Stimulated activated CD8-positive, alpha-beta memory T cell treated with anti-CD3 and anti-CD28 coated beads, Interleukin-7, amount 100 ng/mL, for 4 hours (primary cell): ENCODE results near the gene MRPS21.
A peak's percentile ranks its signal among the peaks of the same experiment; 100 is the strongest.

Experiments used
- DNase-seq, 2 donors: peaks; one replicate each; pipeline ENCODE4 v3.0.0-alpha.2; 2020; ENCODE audit warnings: low read depth in 2 of 2

Gene MRPS21

DNA sequence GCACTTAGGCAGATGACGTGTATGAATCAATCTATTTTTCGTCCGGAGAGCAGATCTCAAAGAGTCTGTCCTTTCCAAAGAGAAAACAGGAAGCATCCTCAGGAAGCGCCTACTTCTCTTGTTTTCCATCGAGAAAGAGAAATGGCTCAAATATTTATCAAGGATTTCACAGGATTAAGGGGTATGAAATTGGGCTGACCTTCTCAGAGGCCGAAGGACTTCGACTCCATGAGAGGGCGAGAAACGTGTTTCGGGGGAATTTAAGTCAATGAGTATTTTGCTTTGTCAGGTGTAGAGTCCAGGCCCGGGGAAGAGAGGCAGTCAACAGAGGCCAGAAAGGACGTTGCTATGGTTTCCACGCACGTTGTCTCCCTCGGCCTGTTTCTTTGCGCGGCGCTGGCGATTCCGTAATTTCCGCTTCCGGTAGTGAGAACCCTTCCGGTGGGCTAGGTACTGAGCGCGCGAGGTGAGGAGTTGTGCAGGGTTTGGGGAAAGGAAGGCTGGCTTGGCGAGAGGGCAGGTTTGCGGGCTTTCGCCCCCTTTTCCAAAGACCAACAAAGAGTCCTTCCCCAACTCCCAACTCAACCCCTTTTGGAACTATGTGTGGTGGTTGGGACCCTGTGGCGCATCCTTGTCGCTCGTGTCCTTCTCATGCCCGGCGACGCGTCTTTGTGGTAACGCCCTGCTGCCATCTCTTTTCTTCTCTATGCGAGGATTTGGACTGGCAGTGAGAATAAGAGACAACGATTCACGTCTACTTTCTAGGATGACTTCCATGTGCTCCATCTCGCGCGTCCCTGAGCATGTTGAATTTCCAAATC is at the start of gene MRPS21:
Gene MRPS21 (plus strand): TSS at position 429 of the 821 bp plus-strand sequence. CDS start 506 bp downstream, outside the sequence.
- DNase-seq = peak; percentile 78 to 80

DNA sequence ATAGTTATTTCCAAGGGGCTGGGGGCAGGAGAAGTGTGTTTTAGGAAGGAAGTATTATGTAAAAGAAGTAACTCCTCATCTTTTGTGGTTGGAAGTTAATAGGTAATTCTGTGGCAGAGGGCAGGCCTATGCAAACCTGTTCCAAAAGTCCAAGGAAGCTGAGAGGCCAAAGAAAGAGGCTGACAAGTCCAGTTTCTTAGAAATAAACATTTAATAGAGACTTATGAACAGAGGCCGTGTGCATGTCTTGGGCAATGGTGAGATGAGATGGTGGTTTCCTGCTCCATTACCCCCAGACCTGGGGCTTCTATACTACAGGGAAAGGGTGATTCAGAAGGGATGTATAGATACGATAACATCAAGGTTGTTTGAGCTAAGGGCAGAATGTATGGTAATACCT is 43.7 kb upstream of the MRPS21 start:
- no peak for DNase-seq

DNA sequence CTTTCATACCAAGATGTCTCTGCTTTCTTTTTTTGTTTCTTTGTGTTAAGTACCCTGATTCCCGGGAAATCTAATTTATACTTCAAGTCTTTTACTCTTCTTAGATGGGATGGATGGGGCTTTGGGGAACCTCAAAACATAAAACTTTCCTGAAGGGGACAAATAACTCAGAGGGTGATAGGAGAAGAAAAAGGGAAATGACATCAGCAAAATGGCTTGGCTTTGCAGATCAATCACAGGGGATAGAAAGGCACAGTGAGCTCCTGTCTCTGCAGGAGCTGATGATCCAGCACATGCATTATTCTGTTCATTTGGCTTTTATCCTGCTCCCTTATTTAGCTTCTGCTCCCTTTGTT is 37.5 kb upstream of the MRPS21 start:
- no peak for DNase-seq

- no peak for DNase-seq
These were observed 36.9 kb upstream of the MRPS21 start for GRCh38 chr1:150256554-150257341.

- DNase-seq = no peak
These were observed 35.8 kb upstream of the MRPS21 start, which contains the start of gene CA14 for GRCh38 chr1:150257624-150258585. Gene CA14 (plus strand): TSS chr1:150257774. CDS start chr1:150258129, 355 bp downstream.

- DNase-seq = no peak
These were observed 34.4 kb upstream of the MRPS21 start for GRCh38 chr1:150259217-150259616.

DNA sequence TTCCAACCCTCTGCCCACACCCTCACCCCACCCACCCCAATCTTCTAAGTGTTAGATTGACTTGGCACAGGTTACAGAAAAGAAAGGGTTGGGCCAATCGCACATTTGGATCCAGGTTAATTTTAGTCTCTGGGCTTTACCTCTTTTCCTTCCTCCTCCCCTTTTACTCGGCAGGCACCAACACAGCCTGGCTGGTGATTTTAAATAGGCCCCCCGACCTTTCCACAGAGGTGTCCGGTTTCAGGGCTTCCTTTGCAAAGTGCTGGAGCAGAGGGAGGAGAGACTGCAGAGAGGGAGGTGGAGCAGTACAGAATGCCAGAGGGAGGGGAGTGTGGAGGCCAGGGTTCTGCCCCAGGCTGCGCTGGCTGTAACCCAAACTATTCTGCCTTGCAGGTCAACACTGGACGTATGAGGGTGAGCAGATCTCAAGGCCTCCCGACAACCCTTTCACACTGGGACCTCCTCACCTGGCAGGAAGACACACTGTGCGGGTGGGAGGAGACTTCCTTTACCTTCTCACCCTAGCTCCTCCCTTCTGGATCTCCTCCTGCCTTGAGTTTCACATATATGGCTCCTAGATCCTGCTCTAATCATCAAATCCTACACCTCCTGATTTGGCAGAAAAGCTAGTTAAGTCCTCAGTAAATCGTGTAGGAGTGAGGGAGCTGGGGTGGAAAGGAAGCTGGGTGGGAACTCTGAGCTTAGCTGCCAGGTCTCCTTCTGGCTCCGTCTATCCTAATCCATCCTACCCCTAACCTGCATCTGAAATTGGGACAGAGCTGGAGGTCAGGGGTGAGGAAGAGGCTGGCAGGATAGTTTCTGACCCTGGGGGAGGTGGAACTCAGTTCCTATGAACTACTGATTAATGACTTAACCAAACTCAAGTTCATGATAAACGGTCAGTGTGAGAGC is 33.6 kb upstream of the MRPS21 start:
- DNase-seq = no peak

DNA sequence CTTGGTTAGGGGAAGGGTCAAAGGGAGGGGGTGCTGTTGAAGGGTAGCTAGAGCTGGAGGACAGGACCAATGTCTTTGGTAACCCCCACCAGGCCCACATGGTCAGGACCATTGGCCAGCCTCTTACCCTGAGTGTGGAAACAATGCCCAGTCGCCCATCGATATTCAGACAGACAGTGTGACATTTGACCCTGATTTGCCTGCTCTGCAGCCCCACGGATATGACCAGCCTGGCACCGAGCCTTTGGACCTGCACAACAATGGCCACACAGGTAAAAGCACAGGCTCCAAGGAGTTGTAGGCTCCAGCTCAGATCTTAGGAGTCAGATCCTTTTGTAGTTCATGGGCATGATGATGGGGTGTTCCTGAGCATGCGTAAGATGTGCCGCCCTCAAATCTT is 32.3 kb upstream of the MRPS21 start:
- DNase-seq = no peak

DNA sequence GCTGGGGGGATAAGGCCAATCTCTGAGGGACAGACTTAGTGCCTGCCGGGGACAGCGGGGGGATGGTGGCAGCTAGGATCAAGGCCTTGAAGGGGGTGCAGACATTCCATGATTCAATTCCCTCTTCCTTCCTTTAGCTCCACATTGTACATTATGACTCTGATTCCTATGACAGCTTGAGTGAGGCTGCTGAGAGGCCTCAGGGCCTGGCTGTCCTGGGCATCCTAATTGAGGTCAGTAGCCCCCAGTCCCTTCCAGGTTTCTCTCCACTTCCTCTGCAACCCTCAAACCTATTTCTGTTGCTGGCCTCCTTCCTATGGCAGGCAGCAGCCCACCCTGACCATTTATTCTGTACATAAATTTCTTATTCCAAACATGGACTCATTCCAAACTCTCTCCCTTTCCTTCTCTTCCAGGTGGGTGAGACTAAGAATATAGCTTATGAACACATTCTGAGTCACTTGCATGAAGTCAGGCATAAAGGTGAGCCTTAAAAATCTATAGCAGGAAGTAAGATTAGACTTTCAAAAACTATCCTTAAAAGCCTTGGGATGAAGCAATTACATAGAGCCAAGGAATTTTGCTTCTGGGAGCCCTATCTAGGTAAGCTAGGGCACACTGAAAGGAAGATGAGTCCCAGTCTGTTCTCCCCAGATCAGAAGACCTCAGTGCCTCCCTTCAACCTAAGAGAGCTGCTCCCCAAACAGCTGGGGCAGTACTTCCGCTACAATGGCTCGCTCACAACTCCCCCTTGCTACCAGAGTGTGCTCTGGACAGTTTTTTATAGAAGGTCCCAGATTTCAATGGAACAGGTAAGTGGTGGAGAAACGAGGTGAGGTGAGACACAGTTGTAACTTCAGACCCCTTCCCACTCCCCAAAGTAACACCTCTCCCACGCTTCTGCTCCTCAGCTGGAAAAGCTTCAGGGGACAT is 31.0 kb upstream of the MRPS21 start:
- DNase-seq = no peak

DNA sequence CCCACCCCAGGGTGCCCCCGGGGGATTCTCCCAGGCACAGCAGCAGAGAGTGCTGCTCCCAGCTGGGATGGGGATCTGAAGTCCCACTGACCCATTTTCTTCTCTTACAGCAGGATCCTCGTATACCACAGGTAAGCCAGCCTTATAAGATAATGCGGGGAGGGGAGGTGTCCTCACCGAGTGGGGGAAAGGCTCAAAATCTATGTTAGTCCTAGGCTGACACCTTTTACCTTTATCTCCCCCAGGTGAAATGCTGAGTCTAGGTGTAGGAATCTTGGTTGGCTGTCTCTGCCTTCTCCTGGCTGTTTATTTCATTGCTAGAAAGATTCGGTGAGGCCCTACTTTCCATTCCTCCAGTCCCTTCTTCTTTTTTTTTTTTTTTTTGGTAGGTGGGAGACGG is 30.1 kb upstream of the MRPS21 start:
- DNase-seq = no peak

DNA sequence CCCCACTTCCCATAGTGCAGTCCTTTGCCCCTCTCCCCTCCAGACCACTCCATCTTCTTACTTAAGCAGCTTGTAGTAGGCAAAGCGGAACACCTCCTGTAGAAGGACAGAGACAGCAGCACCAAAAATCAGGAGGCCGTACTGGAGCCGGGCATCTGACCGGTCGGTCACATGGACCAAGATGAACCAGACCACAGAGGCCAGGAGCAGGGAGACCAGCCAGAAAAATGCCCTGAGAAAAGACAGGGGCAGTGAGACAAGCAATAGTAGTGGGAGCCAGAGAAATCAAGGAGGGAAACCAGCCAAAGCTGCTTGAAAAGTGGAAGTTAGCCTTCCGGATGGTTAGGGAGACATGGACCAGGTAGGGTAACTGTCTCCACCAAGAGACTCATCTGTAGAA is 25.8 kb upstream of the MRPS21 start:
- no peak for DNase-seq

GRCh38 chr1:150268340-150268704 is 25.3 kb upstream of the MRPS21 start:
- peak in 1 of 2 donors; percentile 3 for DNase-seq

GRCh38 chr1:150268705-150269403 is 24.8 kb upstream of the MRPS21 start, which contains the start of gene APH1A:
Gene APH1A (minus strand): TSS chr1:150269016. CDS start chr1:150268810, 206 bp downstream.
- peak; percentile 89 to 90 for DNase-seq

DNA sequence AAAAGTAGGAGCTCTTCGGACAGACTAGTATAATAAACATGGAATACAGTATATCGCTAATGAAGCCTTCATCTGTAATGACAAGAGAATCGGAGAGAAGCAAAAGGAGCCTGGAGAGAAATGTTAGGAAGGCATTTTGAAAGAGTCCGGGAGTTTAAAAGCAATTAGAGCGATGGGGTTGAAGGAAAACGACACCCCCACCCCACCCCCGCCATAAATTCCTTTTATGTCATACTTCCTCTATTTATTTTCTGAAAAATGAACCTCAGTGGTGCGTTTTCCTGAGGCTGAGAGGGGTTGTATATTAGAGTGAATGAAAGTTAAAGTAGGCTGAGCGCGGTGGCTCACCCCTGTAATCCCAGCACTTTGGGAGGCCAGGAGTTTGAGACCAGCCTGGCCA is 24.2 kb upstream of the MRPS21 start:
- DNase-seq = no peak

DNA sequence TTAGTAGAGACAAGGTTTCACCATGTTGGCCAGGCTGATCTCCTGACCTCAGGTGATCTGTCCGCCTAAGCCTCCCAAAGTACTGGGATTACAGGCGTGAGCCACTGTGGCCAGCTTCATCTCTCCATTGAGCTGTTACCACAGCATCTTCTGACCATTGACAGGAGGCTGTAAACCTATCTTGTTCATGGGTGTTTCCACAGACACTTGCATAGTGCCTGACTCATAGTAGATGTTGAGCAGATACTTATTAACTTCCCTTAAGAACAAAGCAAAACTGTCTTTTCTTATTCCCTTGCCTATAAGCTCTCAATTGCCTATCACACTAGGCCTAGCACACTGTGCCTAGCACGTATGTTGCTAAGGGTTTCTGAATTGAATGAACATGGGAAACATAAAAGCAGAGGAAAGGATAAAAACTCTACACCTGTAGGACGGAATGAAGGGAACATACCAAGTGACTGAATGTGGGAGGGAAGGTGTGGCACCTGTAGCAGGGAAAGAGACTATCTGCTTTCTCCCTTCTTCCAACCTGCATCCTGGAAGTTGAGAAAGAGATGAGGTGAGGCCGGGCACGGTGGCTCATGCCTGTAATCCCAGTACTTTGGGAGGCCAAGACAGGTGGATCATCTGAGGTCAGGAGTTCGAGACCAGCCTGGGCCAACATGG is 22.2 kb upstream of the MRPS21 start:
- no peak for DNase-seq

DNA sequence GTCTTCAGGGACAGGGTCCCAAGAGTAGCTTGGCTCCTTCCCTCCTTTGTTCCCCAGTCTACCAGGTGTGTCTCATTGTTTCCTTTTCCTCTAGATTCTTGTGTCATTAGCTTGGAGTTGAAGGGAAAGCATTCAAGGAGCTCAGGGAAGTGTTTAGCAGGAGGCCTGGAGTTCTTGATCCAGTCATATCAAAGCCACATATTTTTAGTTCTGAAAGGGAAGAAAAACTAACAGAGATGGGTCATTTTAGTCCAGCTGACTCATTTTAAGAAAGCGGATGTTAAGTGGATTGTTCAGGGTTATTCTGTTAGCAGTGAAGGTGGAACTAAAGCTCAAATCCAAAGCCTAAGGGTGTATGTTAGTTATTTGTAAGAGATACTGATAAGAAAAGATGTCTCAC is 20.4 kb upstream of the MRPS21 start:
- DNase-seq = no peak

DNA sequence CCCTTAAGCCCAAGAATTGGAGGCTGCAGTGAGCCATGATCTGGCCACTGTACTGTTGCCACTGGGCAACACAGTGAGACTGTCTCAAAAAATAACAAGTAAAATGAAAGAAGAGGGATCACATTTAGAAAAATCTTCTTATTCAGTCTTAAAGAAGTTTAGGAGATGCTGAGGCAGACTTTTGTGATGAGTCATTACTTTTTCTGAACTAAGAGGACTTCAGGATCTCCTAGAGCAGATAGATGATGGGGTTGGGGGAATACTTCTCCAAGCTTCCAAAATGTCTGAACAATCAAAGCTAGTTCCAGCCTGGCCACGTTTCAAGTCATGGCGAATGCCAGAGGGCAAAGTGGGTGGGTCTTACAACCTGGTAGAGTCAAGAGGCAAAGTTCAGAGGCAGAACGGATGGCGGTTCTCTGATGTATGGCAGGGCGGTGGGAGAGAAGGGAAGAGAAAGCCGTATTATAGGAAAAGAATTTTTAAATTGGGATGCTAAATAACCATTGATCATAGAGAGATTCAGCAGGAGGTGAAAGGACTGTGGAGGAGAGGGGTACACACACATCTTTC is 13.4 kb upstream of the MRPS21 start:
- DNase-seq = no peak

DNA sequence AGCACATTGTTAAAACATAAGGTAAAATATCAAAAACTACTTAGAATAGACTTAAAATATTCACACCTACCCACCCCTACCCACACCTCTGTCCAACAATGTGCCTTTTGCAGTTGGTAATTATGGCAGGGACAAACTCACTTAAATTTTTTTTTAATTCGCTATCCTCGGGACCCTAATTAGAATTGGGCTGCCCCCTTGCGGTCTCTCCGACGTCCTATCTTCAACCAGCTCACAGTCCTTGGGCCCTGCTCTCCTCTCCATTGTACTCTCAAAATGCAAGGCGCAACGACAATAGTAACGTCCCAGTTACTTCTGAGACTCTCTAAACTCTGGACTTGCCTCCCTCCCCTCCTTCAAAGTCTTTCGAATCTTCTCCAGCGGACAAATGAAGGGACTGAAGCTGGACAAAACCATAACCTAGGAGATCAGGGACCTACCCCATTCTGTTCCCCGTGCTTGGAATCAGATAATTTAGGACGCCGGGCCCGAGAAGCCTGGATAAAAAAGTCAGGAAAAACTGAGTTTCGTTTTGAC is 12.4 kb upstream of the MRPS21 start:
- DNase-seq = peak; percentile 37 to 48
